Measurements from ENCODE around the gene ATP11A.

ATP11A gene

GRCh38 chr13:112889351-112890290 is 199.8 kb downstream of the ATP11A start:
- TF ChIP-seq, protein P1, sequence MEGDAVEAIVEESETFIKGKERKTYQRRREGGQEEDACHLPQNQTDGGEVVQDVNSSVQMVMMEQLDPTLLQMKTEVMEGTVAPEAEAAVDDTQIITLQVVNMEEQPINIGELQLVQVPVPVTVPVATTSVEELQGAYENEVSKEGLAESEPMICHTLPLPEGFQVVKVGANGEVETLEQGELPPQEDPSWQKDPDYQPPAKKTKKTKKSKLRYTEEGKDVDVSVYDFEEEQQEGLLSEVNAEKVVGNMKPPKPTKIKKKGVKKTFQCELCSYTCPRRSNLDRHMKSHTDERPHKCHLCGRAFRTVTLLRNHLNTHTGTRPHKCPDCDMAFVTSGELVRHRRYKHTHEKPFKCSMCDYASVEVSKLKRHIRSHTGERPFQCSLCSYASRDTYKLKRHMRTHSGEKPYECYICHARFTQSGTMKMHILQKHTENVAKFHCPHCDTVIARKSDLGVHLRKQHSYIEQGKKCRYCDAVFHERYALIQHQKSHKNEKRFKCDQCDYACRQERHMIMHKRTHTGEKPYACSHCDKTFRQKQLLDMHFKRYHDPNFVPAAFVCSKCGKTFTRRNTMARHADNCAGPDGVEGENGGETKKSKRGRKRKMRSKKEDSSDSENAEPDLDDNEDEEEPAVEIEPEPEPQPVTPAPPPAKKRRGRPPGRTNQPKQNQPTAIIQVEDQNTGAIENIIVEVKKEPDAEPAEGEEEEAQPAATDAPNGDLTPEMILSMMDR (conservative IDR thresholded peaks at IDR 0.05; ENCODE audit: low read length): no peak
- DNase-seq (ENCODE audit: low read depth): no peak
- H3K4me3 ChIP-seq (ENCODE audit: low read length): no peak overlapping the region

- H3K4me3 ChIP-seq (ENCODE audit: low read length): no peak overlapping the region
- no peak for DNase-seq (ENCODE audit: low read depth)
- TF ChIP-seq, protein P1 (conservative IDR thresholded peaks at IDR 0.05; ENCODE audit: low read length): no peak
Observed at GRCh38 chr13:112890316-112891145, 200.7 kb downstream of the ATP11A start.

DNA sequence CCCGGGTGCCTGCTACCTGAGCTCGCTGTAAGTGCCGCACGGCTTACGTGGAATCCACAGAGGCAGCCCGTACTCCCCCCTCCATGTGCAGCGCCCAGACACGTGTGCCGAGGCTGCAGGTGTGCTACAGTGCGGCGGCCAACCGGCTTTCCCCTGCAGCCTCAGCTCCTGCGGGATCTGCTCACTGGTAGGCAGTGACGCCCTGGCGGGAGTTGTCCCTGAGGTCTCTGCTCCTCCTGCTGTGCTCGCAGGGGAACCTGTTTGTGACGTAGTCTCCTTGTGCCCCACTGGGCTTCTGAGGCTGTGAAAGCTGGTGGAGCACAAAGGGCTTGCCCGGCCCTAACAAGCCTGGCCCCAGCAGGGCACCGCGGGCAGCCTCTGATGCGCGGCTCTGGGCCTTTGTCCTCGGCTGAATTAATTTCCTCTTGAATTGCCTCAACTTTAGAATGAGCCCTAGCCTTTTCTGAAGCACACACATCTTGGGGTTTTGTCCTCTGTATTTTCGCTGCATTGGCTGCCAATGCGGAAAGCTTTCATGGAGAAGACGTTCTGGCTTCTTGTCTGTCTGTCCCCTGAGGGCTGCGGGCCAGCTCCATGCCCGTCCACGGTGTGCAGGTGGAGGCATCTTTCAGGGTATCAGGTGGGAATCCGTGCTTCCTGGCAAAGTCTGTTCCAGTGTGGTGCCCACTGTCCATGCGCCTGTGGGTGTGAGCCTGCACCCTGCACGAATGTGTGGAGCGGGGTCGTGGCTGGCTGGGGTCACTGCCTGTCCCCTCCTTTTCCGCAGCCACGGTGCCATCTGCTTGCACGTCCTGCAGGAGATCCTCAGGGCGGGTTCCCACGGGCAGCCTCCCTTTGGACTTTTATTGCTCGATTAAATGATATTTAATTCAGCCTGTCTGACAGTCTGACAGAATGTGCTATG is 201.9 kb downstream of the ATP11A start:
- TF ChIP-seq, protein P1 (conservative IDR thresholded peaks at IDR 0.05; ENCODE audit: low read length): no peak
- DNase-seq (ENCODE audit: low read depth): no peak
- H3K4me3 ChIP-seq (ENCODE audit: low read length): no peak overlapping the region

- TF ChIP-seq, protein P1 (conservative IDR thresholded peaks at IDR 0.05; ENCODE audit: low read length): no peak
- DNase-seq (ENCODE audit: low read depth): no peak
- no peak overlapping the region for H3K4me3 ChIP-seq (ENCODE audit: low read length)
Observed at GRCh38 chr13:112892426-112893206, 202.8 kb downstream of the ATP11A start.

DNA sequence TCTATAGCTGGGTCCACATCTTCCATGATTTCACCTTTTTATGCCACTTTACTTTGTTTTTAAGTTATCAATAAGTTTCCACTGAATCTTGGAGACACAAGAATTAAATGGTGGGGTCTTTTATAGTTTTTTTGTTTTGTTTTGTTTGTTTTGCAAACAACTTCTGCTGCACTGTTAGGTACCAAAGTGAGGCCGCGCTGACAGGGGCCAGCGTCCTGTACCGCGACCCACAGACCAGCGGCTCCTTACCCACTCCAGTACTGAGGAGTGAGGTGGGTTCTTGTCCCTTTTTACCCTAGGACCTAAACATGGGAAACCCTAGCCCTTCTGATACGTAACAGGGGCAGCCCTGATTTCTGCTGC is 203.3 kb downstream of the ATP11A start:
- no peak overlapping the region for H3K4me3 ChIP-seq (ENCODE audit: low read length)

More for the DNA sequence above, 203.3 kb downstream of the ATP11A start:
- TF ChIP-seq, protein P1 (conservative IDR thresholded peaks at IDR 0.05; ENCODE audit: low read length): no peak
- no peak for DNase-seq (ENCODE audit: low read depth)
